Measurements from ENCODE around the gene MIER2.
A peak's percentile ranks its signal among the peaks of the same experiment; 100 is the strongest.
"Not testable (repeated sequence)": the region's sequence is repeated elsewhere in the genome, so short reads cannot be mapped to it uniquely, and the experiment has no call there.

MIER2 gene

DNA sequence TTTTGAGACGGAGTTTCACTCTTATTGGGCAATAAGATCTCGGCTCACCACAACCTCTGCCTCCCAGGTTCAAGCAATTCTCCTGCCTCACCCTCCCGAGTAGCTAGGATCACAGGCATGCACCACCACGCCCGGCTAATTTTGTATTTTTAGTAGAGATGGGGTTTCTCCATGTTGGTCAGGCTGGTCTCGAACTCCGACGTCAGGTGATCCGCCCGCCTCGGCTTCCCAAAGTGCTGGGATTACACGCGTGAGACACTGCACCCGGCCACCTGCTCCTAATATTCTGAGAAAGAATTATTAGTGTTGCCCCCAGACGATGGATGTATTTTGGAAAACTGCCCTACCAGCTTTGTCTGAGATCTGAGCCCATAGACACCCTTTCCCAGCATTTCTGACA is 10.9 kb upstream of the MIER2 start:
- DNase-seq = not testable (repeated sequence)

DNA sequence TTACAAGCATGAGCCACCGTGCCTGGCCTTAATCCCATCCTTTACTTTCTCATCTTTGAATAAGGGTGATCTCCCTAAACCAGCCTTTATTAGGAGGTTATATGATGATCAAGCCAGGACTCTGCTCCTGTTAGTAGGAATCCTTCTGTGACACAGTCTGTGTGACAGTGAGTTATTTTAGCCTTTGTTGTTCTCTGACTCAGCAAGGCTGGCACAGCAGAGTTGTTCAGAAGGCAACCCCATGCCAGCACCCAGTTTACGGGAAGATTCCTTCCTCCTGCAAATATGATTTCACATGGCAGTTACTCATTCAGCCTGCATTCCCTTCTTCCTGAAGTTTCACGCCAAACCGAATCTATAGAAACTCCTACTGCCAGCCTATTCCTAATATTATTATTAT is 10.5 kb upstream of the MIER2 start:
- no peak for DNase-seq

DNA sequence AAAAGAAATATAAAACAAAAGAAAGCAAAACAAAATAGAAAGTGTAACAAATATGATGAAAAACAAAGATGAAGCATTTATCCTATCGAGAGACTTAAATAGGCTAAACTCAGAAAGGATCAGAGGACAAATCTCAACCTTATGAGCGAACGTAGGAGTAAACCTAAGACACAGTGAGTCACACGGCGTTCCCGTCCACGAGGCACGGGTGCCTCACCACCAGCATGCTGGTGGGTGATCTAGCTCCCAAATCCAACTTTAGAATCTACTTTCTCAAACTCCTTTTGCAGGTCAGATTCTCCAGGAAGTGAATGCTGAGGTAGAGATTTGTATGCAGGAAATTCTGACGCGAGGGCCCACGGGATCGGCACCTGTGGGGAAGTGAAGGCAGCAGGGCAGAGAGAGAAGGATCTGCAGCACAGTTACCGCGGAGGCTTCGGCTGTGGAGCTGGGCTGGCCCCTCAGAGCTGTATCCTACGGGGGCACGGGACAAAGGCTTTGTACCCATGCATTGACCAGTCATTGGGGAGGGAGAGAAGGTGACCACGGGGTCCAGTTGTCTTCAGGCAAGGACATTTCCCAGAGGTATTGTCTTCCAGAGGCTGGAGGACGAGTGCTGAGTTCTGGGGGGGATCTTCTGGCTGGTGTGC is 7.5 kb upstream of the MIER2 start:
- no peak for DNase-seq

DNA sequence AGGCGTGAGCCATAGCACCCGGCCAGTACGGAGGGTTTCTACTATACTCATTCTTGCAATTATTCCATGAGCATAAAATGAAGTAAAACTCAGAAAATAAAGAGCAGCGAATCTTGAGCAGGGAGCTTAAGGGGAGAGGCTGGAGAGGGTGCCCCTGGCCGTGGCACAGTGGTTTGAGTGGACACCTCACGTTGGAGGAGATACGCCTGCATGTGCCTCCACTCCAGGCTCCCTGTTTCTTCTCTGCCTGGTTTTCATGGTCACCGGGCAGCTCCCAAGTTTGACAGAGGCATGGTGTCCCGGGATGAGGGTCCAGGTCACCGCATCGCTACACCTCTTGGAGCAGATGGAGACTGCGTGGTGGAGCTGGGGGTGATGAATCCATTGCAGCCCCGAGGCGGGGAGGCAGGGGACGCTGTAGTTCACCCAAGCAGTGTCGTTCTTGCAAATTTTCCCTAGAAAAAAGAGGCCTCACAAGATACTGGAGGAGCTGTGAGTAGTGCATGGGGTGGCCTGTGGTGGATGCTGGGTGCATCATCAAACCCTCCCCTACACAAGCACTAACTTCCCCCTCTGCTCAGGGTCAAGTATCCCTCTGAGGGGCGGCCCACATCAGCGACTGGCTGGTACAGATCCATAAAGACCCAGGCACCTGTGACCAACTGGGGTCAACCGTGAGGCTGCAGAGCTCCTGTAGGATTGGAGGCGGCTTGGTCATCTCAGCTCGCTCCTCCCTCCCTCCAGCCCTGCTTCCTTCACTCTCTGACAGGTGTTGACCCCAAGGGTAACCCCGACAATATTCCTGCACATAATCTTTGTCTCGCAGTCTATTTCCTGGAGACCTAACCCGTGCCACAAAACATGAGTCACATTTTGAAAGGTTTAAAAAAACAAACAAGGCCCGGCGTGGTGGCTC is 3.6 kb upstream of the MIER2 start:
- DNase-seq = no peak

DNA sequence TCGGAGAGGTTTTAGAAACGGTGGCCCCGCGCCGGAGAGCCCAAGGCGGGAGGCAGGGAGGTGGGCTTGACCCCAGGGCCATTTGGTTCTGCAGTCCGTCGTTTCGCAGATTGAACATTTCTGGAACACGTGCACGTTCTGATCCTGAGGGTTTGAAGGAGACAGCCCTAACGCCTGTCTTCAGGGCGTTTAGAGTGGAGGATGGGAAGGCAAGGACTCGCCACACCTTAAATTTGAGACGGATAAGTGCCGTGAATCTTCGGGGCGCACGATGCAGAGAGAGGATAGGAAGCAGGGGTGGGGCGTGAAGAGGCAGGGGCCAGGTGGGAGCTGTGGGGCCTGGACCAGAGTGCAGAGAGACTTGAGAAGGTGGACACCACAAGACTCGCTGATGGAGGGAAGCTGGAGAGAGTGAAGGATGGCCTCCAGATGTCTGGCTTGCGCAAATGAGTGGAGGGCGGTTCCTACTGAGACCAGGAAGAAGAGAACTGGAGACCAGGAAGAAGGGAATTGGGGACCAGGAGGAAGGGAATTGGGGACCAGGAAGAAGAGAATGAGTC is 804 bp upstream of the MIER2 start:
- DNase-seq = no peak

DNA sequence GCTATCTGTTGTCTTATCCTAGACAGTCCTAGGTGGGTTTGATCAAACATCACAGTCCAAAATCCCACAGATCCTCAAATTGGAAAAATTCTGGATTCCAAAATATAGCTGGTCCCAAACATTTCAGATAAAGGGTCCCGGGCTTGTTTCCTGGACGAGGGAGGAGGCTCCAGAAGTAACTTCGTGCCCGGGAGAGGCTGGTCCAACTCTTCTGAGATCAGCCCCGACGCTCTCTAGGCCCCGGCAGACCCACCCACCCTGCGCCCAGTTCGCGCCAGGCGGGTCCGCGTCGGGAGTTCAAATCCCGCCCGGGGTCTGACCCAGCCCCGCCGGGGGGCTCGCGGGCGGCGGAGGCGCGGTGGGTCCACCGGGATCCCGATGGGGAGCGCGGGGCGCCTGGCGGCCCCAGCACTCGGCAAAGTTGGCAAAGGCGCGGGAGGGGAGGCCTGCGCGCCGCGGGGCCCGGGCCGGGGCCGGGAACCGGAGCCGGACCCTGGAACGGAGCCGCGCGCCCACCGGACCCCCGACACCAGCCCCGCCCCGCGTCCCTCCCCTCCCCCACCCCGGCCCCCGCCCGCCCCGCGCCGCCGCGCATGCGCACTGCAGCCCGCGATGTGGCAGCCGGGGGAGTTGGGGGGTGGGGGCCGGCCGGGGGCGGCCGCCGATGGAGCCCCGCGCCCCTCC is 513 bp downstream of the MIER2 start:
- DNase-seq = no peak

DNA sequence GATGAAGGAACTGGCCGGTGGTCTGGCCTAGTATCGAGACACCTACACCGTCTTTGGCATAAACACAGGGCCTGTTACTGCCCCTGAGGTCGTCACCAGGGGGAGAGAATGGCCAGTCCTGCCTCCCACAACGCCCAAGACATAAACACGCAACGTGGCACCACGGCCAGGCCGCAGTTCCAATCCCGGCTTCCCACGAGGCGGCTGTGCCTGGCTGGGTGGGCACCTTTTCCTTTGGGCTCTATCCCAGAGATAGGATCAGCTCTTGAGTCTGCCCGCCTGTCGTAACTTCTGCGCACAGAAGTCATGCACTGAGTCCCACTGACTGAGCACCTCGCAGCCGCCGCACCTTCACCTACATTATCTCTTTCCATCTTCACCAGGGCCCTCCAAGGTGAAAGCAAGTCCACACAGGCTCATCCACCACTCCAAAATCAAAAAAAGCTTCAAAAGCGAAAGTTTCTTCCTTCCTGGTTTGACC is 1.1 kb downstream of the MIER2 start:
- DNase-seq = no peak

DNA sequence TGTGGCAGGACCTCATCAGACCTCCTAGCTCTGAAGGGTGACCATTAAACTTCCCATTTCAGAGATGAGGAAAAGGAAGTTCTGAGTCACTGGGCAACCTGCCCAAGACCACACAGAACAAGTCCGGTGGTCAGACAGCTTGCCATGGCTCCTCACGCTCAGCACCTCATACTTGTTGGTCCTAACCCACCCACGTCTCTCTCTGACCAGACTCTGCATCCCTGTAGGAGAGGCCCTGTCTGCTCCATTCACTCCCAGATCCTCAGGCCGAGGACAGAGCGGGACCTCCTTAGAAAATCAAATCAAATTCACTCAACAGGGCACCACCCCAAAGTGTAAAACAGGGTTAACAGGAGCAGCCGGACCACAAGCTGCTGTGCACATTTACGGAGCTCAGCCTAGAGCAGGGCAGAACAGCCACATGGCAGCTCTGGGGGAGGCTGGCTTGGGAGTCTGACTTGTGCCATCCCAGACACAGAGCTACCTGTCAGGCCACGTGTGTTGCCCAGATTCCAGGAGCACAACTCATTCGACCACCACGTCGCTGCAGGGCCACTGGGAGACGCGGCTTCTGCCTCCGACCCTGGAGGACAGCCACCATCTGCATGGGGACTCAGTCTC is 1.7 kb downstream of the MIER2 start:
- peak; percentile 45 for DNase-seq

DNA sequence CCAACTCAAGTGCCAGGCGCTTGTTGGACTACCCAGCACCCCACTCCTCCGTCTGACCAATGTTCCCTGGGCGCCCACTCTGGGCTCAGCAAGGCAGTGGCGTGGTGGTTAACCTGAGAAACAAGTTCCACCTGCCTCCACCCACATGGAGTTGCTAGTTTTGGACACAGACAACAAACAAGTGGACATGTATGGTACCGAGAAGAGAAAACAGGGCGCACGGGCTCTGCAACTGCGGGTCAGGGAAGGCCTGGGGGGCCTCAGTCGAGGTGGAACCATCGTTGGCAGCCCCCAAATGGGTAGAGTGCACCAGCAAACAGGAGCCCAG is 2.5 kb downstream of the MIER2 start:
- no peak for DNase-seq

DNA sequence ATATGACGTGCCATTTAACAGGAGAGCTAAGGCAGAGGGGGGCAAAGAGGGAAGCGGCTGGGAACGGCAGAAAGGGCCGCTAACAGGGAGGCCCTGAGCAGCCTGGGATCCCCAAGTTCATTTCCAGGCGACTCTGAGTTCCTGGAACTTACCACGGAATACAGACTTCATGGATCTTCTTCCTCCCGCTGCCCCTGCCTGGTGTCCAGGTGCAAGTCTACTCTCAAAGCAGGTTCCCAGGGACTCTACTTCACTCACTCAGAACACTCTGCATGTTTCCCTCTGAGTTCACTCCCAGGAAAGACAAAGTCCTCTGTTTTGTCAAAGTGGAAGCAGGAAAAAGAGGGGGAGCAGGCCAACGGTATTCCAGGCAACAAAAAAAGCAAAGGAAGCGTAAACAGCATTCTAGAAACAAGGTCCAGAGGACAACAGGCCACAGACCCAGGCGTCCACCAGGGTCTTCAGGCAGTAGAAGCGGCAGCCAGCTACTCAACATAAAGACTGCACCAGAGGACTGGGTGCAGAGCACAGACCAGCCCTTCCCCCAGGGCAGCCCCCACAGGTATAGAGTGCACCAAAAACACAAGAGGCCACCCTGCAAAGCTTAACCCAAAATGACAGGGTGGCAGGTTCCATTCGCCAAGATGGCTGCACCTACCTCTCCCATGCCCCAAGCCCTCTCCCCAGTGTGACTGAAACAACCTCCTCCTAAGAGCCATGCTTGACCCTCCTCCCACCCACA is 3.0 kb downstream of the MIER2 start:
- DNase-seq = no peak

DNA sequence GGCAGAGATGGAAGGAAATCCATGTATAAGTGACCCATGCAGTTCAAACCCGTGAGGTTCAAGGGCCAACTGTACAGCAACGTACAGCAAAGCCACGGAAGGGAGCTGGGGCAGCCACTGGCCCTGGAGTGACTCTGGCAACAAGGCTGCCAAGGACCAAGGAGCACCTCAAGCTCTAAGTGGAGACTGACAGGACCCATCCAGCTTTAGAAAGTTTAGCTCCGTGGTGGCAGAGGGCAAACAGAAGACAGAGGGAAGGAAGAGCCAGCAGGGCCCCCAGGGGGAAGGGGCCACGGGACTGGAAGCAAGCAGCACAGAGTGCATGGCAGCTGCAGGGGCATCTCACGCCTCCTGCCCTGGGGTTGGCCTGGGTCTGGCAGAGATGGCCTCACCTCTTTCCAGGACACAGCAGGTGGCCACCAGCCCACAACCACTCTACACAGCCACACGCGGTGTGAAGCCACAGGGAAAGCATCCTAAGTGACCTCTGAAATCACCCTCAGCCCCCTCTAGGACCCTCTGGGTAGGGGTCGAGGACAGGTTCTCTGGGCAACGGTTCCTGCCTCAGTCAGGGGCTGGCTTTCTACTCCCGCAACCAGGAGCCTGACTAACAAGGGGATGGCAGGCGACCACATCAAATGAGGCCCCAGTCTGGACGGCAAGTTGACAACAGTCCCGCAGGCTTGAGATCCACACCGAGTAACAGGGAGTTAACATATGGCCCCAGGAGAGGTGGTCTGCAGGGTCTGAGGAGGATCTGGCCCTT is 3.8 kb downstream of the MIER2 start:
- DNase-seq = no peak

DNA sequence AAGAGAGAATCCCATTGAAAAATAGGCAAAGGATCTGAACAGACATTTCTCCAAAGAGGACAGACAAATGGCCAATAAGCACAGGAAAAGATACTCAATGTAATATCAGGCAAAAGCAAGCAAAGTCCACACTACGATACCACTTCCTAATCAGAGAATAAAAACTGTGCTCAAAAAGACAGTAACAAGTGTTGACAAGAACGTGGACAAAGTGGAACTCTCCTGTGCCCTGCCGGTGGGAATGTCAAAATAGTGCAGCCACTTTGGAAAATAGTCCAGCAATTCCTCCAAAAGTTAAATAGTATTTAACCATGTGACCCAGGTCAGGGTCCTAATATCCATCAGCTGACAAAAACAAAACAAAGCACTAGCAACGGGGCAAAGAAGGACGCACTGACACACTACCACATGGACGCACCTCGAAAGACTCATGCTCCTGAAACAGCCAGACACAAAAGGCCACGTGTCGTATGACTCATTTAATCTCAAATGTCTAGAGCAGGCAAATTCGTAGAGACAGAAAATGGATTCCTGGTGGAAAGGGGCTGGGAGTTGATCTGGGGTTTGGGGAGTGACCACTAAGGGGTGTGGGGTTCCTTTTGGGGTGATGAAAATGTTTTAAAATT is 5.2 kb downstream of the MIER2 start:
- DNase-seq = no peak

DNA sequence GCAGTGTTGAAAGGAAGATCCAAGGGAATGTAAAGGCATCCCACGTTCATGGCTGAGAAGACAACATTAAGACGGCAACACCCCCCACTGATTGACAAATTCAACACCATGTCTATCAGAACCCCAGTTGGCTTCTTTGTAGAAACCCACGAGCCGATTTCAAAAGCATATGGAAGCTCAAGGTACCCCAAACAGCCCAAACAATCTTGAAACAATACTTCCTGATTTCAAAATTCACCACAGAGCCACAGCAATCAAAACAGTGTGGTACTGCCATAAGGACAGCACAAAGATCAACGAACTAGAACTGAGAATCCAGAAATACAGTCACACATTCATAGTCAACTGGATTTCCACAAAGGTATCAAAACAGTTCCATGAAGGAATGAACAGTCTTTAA is 6.2 kb downstream of the MIER2 start:
- no peak for DNase-seq

DNA sequence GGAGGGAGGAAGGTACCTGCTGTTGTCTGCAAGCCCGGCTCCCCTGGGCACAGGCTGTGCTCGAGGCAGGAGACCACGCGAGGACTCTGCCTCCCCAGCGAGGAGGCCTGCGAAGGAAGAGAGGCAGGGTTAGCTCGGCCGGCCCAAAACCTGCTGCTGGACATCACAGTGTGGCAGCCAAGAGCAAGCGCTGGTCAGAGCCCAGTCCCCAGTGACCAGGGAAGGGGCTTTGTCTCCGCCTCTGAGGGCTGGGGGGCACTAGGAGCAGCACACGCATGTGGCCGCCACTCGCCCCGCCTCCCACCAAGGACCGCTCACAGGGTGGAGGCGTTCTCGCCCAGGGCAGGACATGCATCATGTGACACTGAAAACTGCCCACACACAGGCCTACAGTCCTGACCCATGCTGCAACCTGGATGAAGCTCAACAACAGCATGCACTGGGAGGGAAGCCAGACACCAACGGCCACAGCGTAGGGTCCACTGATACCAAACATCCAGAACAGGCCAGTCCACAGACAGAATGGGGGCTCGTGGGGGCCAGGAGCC is 8.5 kb downstream of the MIER2 start:
- DNase-seq = no peak

DNA sequence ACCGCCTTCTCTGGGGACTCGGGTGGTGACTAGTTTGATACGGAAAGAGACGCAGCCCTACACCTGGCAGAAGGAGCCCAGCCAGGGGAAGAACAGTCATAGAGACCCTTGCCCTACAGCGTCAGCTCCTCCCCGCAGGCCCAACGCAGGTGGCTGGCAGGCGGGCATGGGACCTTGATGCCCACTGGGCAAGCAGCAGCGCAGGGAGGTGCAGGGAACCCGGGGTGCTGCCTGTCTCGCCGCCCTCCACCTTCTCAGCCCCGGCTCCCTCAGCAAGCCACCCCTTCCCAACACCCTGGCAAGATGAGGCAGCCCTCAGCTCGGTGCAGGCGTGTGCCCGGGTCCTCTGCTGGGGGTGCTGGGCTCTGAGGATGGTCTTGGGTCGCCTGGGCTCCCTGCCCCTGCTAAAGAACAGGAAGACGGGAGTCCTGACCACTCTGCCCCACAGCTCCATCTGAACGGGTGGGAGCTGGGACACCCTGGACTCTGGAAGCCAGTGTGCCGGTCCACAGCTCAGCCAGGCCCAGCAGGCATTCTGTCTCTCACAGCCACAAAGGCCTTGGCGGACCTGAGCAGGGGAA is 9.0 kb downstream of the MIER2 start:
- no peak for DNase-seq

DNA sequence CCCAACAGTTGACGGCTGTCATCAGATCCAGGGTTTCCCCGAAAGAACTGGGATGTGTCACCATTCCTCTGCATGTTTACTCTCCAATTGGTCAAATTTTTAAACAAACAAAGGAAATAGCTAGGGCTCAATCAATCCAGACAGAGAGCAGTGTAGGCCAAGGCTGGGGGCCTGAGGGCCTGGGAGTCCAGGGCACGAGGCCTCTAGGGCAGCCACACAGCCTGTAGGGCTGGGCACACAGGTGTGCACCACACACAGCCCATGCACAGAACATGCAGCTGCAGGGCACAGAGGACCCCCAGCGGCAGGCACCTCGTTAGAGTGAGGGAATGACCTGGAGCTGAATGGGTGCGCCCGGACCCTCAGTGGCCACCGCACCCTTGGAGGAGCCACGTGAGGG is 9.5 kb downstream of the MIER2 start:
- no peak for DNase-seq

DNA sequence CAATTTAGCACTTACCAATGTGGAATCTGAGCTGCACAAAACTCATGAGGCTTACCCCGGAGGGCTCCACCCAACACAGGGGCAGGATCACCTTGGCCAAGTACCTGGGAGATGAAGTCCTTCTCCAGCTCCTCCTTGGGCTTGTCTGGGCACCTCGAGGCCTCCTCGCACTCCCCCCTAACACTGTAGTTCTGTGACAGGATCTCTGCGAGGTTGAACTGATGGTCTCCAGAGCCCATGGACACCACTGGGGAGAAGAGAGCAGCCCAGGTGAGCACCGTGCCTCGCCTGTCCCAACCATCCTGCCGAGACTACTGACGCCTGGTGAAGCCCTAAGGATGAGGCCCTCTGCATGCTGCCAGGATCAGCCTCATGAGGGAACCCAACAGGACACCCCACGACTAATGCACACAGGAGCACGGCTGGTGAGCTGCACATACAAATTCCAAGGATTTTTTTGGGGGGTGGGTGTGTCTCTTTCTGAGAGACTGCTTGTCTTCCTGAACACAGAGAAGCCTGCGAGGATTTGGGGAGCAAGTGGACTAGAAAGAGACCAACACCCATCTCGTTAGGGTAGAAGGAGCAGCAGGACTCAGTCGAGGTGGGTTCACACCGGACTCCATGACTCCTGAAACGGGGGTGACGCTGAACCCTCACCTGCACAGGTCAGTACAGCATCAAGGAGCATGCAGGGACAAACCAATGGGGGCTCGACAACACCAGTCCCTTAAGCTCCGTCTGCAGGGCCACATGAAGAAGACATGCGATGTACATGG is 10.1 kb downstream of the MIER2 start:
- no peak for DNase-seq

DNA sequence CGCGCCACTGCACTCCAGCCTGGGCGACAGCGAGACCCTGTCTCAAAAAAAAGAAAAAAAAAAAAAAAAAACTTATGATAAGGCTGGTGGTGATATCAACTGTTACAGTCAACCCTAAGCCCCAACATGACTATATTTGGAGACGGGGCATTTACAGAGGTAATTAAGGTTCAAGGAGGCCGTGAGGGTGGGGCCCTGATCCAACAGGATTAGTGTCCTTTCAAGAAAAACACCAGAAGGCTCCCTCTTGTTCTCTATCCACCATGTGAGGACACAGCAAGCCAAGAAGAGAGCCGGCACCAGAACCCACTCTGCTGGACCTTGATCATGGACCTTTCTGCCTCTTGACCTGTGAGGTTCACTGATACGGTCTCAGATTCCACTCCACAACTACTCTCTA is 14.1 kb downstream of the MIER2 start:
- DNase-seq = no peak

DNA sequence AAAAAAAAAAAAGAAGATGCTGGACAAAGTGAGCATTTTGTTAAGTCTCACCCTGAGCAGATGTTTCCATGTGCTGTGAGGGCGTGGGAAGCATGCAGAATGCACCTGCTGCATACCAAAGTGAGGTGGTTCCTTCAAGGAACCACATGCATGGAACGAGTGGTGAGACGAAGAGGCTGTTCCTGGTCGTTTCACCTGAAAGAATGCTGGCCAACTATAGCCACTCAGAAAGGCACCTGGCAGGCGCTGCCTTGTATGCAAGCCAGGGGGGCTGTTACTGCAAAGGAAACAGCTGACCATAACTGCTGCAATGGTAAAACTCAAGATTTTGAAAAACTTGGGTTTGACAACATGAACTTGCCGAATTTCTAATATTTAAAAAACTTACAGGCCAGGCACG is 14.7 kb downstream of the MIER2 start:
- no peak for DNase-seq
